Stimulated activated CD4-positive, alpha-beta T cell treated with anti-CD3 and anti-CD28 coated beads, Interleukin-4, amount 100 ng/mL, for 48 hours (primary cell): ENCODE results near the gene GIPC3.

Experiments used
- DNase-seq, 2 donors: peaks; one replicate each; pipeline ENCODE4 v3.0.0-alpha.2; 2020; ENCODE audit warnings: low read depth in 2 of 2

GIPC3 gene

DNA sequence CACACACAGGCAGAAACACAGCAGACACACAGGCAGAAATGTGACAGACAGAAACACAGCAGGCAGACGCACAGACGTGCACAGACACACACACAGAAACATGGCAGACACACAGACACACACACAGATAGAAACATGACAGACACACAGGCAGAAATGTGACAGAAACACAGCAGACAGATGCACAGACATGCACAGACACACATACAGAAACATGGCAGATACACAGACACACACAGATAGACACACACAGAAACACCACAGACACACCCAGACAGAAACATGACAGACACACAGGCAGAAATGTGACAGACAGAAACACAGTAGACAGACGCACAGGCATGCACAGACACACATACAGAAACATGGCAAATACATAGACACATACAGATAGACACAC is 20.1 kb downstream of the GIPC3 start:
- DNase-seq: no peak

DNA sequence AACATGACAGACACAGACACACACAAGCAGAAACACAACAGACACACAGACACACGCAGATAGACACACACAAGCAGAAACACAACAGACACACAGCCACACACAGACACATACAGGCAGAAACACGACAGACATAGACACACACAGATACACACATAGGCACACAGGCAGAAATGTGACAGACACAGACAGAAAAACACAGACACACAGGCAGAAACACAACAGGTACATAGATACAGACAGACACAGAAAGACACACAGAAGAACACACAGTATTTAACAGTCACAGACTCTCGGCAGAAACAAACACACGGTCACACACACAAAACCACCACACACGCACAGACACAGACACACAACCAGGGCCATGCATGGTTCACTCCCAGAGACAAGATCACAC is 20.5 kb downstream of the GIPC3 start:
- no peak for DNase-seq

DNA sequence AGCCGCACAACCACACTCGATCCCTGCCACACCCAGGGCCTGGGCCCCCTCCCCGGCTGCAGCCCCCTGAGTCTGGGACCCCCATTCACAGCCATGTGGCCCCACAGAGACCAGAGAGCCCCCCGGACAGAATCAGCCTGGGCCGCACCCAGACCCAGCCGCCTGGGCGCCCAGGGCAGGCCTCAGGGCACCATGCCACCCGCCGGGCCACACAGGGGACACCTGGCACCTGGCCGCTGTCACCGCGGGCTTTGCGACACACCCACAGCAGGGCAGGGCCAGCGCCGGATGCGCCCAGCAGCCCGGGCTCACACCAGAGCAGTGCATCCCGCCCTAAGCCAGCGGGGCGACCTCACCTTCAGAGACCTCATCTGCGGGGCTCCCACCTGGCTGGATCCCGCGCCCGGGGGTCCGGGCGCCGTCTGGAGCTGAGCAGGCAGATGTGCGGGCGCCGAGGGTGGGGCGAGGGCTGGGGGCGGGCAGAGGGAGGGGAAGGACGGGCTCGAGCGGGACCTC is 21.0 kb downstream of the GIPC3 start:
- no peak for DNase-seq

DNA sequence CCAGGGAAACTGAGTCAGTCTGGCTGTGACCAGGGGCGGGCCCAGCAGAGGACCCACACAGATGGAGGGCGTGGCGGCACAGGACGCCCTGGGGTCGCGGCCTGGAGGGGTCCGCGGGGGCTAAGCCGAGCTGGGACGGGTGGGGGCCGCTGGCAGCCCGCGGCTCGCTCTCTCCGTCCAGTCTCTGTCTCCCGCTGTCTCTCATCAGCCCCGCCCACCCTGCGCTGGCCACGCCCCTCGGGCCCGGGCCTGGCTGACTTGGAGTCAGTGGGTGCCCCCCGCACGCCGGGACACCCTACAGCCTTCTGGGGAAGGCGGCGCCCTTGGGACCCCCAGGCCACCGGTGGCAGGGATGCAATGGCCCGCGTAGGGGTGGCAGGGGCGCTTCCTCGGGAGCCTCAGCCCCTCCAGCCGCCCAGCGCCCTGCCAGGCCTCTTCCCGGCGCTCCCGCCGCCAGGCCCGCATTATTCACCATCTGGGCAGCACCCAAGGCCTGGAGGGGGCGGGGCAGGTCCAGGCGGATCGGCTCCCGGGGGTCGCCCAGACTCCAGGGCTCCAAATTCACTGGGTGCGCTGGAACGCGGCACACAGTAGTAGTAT is 21.5 kb downstream of the GIPC3 start, which contains the start of gene TBXA2R:
Gene TBXA2R, minus strand, starts transcription at position 186 of the 600 bp plus-strand sequence. CDS start 6,241 bp downstream, outside the sequence.
- DNase-seq: peak; percentile 55 to 59

DNA sequence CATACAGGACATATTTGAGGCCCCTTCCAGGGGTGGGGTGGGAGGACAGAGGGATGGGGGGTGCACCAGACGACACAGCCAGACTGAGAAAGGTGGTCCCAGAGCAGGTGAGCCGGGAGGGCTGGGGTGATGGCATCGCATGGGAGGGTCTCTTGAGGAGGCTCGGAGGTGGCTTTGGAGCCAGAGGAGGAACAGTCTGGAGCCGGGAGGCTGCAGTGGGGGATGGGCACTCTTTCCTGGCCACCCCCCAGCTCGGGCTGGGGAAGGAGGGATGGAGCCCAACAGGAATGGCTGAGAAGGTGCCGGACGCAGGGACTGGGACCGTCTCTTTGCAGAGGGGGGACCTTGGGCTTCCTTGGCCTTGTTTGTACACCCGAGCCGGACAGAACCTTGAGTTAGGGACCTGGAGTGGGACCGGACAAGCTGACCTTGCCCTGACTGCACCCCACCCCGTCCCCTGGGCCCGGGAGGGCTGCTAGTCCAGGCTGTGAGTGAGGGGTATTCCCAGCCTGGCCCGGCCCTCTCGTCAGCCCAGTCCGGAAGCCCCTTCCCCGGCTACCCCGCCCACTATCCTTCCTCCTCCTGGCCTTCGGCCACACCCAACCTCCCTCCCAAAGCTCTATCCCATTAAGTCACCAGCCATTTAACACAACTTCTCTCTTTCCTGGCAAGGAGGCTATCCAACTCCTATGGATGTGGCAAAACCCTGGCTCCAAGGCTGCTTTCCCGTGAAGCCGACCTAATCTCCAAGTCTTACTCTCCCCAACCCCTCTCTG is 22.2 kb downstream of the GIPC3 start:
- no peak for DNase-seq

DNA sequence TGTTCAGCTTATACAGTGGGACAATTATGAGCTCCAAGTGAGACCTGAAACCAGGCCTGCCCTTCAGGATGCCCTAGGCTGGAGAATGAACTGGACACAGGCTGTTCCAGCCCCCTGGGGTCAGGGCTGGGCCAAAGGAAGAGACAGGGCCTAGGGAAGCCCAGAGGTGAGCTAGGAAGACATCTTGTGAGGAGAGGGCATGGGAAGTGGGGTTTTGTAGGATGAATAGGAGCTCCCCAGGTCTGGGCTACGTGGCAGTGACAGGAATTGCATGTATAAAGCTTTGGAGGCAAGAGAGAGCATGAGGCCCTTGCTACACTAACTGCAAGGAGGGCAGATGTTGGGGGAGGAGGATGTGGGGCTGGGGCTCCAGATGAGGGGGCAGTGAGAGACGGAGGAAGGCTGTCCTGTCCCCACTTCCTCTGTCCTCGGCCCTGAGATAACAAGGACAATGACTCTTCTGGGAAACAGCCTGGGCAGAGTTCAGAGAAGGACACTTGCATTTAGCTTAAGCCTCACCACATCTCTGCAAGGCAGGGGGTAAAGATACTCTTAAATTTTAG is 22.9 kb downstream of the GIPC3 start:
- DNase-seq: no peak

DNA sequence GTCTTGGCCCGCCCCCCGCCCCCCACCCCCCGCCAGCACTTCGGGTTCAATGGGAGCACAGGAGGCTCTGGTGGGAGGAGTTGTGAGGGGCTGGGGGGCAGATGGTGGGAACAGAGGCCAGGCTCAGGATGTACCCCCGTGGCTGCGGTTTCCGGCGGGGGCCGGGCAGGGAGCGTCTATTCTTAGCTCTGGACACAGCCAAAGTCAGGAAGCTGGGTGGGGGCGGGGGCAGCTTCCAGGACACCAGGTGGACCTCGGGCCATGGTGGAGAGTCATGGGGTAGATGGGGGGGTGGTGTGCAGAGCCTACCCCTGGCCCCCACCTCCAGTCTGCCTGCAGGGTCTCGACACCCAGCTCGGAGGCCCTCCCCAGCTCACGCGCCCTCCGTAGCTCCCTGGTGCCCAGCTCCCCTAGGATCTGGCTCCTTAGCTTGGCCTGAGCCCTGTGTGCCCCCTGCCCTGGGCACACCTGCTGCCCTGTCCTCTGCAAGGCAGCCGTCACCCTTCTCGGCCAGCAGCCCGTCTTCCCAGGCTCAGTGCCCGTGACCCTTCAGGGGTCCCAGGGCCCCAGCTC is 23.6 kb downstream of the GIPC3 start:
- no peak for DNase-seq

DNA sequence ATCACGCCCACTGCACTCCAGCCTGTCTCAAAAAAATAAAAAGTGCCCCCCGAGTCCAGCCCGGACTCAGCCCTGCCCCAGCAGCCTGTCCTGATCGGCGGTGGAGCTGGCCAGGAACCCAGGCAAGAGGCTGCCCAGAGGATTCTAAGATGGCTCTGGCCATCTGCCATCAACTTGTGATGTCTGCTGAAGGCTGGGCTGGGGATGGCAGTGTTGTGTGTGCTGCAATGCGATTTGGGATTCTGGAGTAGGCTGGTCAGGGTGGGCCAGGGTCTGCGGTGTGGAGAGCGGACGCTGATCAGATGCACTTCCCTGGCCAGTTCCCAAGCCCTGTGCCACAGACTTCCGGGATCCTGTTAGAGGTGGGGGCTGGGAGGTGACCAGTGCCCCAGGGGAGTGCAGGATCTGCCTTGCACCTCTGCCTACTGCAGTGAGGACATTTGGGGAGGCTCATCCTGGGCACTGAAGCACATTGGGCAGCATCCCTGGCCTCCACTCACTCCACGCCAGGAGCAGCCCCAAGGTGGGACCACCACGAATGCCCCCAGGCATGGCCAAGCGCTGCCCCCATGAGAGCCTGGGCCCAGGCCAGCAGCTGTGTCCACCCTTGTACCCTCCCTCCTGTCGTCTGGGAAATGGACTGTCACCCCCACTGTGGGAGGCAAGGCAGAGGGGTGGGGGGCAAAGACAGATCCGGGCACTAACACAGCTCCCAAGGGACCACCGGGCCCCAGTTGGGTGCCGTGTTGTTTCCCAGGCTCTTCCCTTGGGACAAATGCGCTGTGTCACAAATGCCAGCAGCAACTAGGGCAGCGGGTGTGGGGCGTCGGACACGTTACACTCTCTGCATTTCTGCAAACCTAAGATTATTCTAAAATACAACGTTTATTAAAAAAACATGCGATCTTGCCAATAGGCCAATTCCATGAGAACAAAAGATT is 24.8 kb downstream of the GIPC3 start:
- DNase-seq: no peak

DNA sequence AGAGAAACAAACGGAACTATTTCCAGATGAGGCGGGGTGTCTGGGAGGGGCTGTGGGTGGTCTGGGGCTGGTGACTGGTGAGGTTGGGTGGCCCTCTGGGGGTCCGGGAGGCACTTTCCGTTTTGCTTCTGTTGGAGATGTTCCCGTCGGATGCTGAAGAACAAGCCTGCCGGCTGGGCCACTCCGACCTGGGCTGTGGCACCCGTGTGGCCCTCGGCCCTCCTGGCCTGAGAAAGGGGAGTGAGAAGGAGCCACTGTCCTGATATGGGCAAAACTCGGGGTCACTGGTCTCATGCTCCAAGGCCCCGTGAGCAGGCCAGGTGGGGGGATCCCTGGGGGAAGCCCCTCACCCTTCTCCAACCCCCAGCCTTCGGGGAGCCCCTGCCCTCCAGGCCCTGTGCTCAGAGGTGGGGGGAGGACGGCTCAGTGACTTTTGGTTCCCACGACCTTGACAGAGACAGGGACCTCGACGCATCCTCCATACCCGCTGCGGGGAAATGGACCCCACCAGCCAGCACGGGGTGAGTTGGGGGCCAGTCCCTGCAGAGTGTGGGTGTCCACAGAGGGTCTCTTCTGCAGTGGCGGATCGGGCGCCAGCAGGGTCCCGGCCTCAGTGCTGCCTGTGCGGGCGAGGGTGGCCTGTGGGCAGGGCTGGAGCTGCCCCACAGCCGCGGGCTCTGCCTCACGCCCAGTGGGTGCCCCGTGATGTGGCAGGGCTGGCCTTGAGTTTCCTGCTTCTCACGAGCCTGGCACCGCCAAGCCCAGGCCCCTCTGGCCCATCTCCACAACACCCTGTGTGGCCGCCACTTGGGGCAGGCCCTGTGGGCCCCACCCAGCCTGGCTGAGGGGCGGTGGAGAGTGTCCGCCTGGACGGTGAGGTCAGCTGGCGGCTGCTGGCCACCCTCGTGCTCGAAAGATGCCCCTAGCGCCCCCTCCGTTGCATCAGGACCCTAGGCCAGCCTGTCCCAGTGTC is 25.8 kb downstream of the GIPC3 start:
- no peak for DNase-seq

DNA sequence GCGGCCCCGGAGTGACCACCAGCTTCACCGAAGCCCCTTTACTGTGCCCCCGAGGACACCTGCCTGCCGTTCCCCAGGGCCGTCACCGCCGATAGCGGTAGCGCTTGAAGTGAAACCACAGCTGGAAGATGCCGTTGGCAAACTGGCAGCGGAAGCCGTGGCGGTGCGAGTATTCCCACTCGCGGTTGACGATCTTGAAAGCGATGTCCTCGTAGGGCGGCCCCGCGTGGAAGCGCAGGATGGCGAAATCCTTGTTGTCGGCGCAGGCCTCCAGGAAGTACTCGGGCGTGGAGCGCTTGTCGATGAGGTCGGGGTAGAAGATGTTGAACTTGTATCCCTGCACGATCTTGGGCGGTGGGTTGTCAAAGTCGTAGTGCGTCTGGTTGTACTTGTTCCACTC is 26.6 kb downstream of the GIPC3 start:
- no peak for DNase-seq

DNA sequence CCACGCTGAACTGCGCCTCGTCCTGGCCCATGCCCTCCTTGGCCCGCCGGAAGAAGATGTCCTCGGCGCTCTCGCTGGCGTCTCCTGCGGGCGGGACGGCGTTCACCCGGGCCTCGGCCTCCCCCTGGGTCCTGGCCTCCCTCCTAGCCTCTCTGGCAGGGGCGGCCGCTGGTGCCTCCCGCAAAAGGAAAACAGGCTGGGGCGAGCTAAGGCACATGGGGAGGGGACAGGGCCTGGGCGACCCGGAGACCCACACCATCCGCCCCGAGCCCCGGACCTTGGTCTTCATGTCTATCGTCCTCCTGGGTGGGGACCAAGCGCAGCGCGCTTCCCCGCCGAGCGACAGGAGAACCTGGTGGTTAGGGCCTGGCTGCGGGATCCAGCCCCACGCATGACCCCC is 27.1 kb downstream of the GIPC3 start:
- DNase-seq: no peak

DNA sequence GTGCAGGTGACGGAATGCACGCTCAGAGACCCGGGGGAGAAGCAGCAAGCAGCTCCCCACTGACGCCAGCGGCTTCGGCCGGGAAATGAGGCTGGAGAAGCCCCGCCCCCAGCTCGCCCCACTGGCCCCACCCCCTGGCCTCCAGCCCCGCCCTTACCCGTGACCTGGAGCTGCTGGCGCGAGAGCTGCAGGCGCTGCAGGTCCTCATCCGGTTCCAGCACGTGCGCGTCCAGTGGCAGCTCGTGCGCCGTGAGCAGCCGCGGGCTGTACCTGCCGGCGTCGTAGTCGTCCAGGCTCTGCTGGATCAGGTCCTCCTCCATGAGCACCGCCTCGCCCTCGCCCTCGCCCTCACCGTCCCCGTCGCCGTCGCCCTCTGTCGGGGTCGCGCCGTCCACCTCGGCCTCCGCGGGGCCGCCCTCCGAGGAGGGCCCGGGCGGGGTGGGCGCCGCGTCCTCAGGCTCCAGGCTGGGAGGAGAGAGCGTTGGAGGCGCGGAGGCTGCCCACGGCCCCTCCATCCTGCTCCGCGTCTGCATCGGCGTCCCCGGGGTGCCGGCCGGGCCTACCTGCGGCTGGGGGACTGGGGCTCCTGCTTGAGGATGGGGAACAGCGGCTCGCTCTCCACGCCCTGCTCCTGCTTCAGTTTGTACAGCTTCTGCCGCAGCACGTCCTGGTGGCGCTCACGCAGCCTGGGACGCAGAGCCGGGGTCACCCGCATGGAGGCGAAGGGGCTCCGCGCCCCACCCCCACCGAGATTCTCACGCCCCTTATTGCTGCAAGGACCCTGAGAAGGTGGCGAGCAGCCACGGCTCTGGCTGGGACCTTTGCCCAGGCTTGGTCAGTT is 27.8 kb downstream of the GIPC3 start:
- no peak for DNase-seq

DNA sequence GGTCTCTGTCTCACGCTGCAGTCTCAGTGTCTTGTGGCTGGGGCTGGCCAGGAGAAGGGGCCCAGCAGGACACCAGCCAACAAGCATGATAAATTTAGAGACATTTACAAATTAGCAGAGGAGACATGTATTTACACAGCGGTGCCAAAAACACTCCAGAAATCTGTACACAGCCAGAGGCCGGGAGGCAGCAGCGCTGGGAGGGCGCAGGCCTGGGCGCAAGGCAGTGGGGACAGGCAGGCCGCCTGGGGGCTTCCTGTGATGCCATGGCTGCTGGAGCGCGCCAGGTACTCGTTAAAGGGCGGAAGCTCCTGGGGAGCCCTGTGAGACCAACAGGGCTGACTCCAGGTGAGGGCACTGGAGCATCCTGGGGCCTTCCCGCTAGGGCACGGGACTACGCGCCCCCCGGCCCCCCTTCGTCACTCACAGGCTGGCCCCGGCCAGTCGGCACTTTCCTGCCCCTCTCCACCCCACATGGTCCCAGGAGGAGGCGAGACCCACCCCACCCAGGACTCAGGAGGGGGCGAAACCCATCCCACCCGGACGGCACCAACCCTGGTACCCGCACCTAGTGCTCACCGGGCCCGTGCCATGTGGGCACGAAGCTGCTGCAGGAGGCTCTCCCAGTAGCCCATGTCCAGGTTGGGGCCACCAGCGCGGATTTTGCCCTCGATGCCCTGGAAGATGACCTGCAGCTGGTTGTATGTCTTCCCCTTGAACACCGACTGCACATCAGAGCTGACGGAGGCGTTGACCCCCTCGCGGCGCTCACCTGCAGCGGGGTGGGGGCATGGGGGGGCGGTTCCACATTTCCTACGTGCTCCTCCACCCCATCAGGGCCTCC is 28.8 kb downstream of the GIPC3 start:
- DNase-seq: no peak

DNA sequence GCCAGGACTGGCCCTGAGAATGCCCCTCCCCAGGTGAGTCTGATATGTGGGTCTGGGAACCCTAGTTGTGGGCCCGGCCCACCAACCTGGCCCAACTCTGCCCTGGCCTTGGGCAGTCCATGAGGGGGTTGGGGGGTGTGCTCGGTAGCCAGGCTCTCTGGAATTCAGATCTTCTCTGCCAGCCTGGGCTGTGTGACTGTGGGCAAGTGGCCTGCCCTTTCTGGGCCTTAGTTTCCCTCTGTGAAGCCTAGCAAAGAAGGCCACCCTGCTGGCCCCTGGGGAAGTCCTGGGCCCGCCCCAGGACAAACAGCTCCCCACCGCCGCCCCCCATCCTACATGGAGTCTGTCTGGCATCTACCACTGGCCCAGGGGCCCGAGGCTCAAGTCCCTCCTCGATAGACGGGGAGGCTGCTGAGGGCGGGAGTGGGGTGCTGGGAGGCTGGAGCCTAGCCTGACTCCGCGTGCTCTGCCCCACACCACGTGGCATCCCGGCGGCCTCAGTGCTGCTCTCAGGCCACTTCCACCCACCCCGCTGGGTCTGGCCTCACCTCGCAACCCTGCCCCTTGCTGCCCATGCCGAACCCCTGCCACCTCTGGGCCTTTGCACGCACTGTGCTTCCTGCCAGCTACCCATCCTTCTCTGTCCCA is 29.7 kb downstream of the GIPC3 start:
- no peak for DNase-seq

DNA sequence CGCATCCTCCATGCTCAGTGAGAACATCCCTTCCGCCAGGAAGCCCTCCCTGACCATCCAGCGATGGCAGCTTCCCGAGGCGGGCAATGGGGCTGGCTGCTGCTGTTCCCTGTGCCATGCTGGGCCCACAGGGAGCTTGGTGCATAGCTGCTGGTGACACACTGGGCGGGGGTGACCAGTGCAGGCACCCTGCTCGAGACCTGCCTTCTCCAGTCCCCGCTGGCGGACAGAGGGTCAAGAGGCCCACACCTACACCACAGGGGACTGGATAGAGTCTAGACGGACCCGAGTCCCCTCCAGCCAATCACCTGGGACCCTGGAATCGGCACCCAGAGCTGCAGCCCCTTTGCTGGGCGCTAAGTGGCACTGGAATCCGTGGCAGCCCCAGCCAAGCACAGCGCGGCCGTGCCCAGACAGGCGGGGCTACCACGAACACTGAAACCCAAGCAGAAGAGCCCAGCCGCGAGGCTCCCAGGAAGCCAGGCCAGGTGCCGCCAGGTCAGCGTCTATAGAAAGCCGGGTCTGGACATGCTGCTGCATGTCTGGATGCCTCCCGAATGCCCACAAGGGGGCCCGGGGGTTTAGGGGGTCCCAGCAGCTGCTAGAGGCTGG is 30.4 kb downstream of the GIPC3 start:
- no peak for DNase-seq

DNA sequence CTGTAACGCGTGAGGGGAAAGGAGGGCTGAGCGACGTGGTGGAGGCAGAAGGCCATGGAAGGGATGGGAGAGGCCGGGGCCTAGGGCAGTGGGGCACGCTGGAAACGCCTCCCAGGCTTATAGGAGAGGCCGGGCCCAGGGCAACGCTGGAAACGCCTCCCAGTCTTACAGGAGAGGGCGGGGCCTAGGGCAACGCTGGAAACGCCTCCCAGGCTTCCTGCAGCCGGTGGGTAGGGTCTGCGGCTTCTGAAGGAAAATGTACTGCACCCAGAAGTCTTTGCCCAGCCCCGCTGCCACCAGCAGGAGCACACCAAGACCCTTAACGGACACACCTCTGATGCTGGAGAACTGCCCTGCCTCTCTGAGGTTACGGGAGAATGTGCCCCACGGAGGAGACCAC is 32.2 kb downstream of the GIPC3 start:
- DNase-seq: no peak

DNA sequence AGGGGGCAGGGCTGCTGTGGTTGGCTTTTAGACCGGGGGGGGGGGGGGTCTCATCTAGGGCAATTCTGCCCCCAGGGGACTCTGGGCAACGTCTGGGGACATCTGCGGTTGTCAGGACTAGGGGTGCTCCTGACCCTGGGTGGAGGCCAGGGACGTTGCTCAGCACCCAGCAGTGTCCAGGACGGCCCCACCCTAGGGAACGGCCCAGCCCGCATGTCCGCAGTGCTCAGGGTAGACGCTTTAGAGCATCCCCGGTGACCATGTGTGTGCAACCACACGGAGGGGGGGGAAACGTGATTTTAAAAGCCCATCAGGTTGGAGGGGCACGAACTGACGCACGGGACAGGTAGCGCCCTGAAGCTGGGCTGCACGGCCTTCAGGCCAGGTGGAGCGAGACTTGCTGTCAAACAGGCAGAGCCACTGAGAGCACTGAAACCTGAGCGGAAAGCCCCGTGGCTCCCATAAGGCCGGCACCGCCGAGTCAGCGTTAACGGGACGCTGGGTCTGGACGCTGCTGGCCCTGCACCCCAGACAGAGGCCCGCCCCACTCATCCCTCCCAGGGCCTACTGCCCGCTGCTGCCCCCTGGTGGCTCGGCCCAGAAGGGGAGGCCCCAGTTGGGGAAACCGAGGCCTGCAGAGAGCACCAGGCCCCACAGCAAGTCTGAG is 33.0 kb downstream of the GIPC3 start:
- DNase-seq: peak; percentile 36 to 59
